D341Med (cell line): Measurements from ENCODE around the gene VBP1.
"Not testable (repeated sequence)": the region's sequence is repeated elsewhere in the genome, so short reads cannot be mapped to it uniquely, and the experiment has no call there.

Experiments used
- DNase-seq: peaks from one replicate; pipeline ENCODE4 v3.0.0; 2012; ENCODE audit warnings: low spot score

VBP1 gene

DNA sequence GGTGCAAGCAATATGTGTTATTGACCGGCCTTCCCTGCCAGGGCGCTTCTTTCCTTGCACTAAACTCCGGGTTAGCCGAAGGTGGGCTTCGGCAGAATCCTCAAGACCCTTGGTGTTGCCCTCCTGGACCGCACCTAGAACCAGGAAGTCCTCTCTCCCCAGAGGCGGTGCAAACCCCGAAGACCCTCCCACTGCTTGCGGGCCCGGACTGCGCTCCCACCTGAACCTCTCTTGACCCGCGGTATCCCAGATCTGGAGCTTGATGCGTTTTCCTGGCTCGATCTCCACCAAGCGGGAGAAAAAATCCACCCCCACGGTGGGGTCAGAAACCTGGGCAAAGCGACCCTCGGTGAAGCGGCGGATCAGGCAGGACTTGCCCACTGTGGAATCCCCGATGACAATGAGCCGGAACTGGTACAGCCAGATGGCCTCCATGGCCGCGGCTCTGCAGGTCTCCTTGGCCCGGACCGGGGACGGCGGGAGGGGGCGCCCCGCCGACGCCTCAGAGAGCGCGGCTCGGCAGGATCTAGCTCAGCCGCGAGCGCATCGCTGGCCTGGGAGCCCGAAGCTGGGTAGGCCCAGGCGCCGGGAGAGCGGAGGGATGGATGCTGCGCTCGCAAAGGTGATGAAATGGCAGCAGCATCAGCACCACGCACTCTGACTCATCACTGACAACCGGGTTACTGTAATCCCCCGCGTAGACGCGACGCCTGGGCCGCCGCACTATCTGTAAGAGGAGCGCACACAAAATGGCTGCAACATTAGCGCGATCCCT lies 47.8 kb downstream of the VBP1 start, which contains the start of gene RAB39B:
Gene RAB39B (minus strand): TSS at position 638 of the 775 bp plus-strand sequence. CDS start 203 bp downstream, at position 435.
- DNase-seq, result peak; percentile 77

DNA sequence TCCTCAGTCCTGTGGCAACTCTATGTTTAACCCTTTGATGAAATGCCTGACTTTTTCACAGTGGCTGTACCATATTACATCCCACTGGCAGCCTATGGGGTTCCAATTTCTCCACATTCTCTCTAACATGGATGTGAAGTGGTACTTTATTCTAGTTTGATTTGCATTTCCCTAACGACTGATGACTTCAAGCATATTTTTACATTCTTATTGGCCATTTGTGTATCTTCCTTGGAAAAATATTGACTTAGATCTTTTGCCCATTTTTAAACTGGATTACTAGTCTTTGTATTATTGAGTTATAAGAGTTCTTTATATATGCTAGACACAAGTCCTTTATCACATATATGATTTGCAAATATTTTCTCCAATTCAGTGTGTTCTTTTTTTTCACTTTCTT lies 50.2 kb downstream of the VBP1 start:
- DNase-seq, result no peak

DNA sequence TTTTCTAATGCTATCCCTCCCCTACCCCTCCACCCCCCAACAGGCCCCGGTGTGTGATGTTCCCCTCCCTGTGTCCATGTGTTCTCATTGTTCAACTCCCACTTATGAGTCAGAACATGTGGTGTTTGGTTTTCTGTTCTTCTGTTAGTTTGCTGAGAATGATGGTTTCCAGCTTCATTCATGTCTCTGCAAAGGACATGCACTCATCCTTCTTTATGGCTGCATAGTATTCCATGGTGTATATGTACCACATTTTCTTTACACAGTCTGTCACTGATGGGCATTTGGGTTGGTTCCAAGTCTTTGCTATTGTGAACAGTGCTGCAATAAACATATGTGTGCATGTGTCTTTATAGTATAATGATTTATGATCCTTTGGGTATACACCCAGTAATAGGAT lies 51.7 kb downstream of the VBP1 start:
- DNase-seq, result not testable (repeated sequence)

DNA sequence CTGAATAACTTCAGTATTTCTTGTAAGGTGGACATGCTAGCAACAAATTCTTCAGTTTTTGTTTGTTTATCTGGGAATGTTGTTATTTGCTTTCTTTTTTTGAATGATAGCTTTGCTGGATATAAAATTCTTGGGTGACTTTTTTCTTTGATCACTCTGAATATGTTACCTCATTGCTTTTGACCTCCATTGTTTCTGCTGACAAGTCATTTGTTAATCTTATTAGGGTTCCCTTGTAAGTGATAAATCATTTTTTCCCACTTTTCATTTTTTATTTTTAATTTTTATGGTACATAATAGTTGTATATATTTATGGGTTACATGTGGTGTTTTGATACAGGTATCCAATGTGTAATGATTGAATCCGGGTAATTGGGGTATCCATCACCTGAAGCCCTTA lies 54.7 kb downstream of the VBP1 start:
- DNase-seq, result no peak

DNA sequence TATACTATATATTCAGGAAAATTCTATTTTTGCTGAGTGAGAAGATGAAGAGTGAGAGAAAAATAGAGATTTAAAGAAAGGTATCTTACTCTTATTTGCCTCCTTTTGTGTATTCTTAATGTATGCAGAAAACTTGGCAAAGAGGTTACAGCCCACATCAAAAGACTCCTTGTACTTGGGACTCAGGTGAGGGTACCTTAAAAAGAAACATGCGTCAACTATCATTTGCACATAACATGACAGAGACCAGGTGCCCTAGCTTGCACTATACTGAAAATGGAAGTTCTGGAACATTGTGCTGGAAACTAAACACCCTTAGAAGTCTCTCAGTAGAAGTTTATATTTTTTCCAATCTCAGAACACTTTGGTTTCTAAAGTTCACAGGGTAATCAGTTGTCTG lies 63.6 kb downstream of the VBP1 start:
- no peak for DNase-seq
